Activated CD4-positive, alpha-beta T cell treated with anti-CD3 and anti-CD28 coated beads, Interleukin-2, Interleukin-6, amounts not matched to agents 100 ng/mL and 50 ng/mL, durations not matched to agents 16 hours and 8 hours (primary cell): ENCODE measurements around the gene MORC1.
"Not testable (repeated sequence)": the region's sequence is repeated elsewhere in the genome, so short reads cannot be mapped to it uniquely, and the experiment has no call there.

Experiments used
- DNase-seq: peaks from one replicate; pipeline ENCODE4 v3.0.0-alpha.2; 2020

The MORC1 gene

DNA sequence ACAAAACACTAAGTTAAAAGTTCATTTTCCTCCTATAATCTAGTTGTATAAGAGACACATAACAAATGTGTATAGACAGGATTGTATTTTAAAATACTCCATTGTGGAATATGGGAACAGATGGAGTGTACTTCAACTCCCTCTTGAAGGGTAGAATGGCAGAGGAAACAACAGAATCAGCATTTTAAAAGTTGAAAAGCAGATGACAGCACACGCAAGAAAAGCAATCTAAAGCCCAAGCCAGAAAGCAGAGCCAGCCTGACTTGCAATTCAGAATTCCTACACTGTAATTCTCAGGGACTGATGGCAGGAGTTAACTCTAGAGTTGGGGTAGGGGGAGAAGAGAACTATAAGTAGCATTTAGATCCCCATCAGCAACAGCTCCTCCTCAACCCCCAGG, 22.8 kb downstream of the MORC1 start:
- no peak for DNase-seq

DNA sequence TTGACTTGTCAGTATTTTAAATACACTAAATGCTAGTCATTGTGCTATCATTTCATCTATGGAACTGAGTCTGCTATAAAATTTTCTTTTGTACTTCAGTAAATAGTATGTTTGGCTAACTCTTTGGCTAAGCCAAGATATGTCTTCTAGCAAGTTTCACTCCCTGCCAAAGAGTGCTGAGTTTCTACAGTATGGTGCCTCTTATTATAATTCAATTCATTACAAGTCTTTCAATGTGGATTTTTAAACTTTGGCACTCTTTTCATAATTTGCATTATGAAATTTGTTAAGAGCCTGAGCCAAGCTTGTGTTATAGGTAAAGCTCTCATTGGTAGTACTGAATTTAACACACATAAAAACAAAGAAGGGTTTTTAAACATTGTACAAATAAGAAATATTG, 24.4 kb downstream of the MORC1 start:
- no peak for DNase-seq

DNA sequence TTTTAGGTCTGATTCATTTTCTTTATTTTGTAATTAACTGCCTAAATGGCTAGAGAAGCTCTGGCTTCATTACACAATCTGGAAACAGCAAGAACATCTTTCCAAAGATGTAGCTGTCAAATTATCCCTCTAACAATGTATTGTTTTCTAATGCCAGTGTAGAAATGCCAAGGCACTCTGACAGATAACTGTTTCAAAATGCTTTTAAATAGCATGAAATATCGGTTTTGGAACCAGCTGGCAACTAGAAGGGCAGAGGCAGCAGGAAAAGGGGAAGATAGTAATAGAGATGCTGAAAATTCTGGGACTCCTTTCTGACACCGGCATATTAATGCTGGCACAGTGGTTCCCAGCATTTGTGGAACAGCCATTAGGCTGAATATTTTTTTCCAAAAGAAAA, 26.1 kb downstream of the MORC1 start:
- no peak for DNase-seq

DNA sequence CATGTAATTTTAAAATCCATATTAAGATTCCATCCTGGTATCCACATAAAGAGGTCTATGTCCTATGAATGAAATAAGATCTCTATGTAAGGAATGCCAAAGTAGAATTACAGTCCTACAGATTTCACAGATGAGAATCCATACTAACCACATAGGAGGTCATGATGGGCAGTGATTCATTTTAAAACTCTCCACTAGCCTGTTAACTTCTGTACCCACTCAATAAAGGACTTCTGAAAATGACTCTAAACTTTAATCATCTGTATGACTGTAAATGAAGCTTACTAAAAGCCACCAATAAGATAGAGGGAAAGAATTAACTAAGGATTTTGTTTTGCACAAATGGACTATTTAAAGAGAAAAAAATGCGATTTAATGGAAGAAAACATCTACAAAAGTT, 28.7 kb downstream of the MORC1 start:
- peak; percentile 3 for DNase-seq

DNA sequence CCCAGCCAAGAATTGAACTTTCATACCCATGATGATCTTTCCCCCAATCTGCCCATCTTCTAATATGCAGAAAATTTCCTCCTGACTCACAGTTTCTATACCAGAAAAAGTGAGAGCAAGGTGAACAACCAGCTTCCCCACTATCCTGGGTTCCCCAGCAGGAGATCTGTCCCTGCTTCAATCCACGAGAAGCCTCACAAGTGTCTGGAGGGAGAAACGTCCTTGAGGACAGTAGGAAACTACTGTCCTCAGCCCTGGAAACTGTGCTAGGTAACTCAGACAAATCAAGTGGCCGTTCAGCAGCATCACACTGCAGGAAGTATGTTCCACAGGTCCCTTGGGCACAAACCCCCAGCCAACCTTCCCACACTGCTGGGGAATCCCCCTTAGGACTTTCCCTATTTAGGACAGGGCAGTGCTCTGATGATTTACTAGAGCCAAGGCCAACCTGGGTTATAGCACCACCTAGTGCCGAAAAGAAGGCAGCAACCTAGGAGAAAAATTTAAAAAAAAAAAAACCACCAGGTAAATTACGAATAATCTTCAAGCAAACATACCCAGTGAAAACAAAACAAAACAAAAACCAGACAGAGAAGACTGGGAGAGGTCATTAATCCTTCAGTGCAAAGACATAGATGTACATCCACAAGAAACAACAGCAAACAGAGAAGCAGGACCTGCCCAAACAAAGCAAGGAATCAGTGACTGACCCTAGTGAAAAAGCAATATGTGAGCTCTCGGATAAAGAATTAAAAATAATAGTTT, 36.0 kb downstream of the MORC1 start:
- peak; percentile 48 for DNase-seq

DNA sequence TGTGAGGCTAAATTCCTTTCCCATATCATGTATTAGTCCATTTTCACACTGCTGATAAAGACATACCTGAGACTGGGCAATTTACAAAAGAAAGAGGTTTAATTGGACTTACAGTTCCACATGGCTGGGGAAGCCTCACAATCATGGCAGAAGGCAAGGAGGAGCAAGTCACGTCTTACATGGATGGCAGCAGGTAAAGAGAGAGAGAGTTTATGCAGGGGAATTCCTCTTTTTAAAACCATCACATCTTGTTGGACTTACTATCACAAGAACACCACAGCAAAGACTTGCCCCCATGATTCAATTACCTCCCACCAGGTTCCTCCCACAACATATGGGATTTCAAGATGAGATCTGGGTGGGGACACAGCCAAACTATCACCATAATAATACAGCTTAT, 37.8 kb downstream of the MORC1 start:
- DNase-seq, result not testable (repeated sequence)

DNA sequence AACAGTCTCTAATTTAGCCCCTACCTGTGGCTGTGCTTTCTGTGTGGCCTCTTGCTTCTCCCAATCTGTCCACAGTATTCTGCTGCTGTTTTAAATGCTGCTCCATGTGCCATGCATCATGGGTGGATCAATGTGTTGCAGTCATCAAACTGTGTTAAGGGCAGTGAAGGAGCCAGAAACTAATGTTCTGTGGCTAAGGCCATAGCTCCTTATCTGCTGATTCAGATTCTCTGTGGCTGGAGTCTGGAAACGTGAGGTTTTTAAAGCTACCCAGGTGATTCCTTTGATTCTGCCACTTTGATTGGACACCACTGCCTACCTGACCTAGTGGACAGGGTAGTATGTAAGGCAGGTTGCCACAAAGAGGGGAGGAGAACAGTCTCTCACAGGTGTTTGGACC, 44.8 kb downstream of the MORC1 start:
- DNase-seq, result no peak

DNA sequence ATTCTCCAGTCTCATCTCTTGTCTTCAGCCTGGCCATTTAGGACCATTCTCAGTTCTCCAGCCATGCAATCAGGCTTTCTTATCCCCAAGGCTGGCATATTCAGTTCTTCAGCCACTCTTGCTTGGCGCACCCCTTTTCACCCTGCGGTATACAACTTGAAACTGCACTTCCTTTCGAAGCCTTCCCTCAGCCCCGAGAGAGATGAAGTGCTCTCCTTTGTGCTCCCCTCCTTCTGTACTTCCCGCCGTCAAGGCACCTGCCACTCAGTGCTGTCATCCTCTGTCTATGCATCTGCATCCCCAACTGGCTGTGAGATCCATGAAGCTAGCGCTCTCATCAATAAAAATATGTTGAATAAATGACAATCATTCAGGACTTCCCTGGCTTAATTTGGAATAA, 45.7 kb downstream of the MORC1 start:
- peak; percentile 9 for DNase-seq

DNA sequence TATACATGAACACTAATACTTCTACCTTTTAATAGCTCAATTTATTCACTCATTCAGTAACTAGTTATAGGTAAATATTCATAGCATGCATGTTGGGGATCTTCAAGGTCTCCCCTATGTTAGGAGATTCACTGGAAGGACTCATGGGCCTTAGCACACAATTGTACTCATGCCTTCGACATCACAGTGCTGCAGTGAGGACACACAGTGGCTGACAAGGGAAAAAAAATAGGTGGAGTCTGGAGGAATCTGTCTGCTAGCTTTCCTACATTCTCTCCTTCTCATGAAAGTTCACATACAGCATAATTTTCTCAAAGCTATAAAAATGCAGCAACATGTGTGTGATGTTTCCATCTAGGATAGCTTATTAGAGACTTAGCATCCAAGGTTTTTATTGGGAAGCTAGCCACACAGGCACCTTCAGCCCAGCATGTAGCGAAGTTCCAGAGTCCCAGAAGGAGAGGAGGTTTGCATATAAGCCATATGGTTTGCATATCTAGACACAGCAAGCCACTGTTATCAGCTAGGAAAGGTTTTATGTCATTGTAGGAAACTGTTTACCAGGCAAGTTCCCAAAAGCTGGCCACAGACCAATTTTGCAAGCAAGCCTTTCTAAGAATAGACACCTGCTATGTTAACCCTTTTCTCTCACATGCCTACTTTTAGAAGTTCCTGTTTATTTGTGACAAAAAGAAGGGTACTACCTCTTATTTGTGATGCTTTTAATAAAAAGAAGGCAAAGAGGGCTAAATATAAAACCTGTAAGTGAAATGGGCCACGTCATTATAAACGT, 46.4 kb downstream of the MORC1 start:
- no peak for DNase-seq

DNA sequence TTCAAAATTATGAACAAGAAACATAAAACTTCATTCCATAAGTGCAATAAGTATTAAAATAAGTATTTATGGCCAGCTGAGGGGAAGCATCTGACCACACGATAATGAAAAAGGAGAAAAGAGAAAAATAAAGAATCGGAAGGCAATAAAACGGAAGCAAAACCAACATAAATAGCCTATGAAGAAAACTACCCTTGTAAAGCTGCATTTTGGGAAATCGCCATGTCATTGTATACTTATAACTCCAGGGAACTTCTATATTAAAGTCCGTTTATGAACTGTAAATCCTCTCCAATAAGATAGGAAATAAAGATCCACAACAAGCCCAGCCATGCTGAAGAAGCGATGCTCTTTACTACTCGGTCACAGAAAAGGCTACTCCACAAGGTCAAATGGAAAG, 47.7 kb downstream of the MORC1 start:
- no peak for DNase-seq

DNA sequence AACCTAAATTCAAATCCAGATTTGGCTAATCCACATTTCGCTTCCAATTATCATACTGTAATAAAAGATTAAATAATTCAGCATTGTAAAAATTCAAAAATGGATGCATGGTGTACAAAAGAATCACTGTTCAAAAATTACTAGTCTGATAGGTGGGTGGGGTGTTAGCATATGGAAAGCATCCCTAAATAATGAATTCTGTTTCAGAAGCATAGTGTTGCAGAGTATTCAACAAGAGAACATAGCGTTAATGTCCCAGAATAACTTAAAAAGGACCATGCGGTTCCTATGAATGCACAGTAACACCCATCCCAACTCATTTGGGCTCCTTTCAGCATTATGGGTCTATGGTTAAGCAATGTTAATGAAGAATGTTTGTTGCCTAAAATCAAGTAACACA, 51.1 kb downstream of the MORC1 start:
- no peak for DNase-seq

DNA sequence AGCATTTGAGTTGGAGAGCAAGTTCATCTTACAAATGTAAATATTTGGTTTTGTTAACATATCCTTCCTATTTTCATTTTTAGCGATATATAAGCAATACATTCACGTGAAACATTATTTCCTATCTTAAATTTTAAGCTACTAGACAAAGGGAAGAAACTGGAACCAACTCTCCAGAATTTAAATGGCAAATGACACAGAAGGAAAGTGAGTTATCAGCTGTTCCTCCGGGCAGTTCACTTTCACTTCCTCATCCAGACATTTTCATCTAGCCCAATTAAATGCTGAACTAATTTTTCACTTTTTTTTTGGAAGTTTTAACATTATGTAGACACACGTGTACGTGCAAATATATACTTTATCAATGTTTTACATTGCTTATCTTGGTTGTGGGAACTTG, 58.7 kb downstream of the MORC1 start:
- DNase-seq, result no peak

DNA sequence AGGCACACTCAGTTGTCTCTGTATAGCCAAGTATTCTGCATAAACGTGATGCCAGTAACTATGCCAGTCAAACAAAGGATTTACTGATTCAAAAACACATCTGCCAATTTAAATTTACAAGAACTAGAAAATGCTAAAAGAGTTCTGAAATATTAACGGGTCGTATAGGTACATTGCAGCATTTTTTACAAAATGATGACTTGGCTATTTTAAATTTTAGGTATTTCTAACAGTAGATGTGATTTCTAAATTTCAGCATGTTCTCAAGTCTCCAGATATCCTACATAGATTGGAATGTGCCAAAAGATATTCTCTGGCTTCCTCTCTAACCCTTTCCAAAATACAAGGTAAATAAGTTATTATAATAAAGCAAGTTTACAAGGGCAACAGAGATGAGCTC, 60.3 kb downstream of the MORC1 start:
- no peak for DNase-seq

DNA sequence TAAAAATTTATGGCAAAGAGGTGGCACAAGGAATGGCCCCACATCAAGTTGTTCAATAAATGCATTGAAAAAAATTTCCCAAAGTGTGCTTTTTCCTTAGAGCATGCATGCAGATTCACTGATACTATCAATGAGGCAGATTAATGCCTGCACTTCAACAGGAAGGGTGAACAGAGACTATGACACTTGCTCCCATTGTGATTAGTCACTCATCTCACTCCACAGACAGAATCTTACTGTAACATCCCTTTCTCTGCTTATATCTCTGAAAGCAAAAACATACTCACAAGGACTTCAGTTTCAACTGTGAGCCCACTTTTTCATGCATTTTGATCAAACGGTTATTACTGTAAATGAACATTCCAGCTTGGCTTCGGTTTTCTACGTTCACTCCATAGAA, 60.9 kb downstream of the MORC1 start:
- no peak for DNase-seq

DNA sequence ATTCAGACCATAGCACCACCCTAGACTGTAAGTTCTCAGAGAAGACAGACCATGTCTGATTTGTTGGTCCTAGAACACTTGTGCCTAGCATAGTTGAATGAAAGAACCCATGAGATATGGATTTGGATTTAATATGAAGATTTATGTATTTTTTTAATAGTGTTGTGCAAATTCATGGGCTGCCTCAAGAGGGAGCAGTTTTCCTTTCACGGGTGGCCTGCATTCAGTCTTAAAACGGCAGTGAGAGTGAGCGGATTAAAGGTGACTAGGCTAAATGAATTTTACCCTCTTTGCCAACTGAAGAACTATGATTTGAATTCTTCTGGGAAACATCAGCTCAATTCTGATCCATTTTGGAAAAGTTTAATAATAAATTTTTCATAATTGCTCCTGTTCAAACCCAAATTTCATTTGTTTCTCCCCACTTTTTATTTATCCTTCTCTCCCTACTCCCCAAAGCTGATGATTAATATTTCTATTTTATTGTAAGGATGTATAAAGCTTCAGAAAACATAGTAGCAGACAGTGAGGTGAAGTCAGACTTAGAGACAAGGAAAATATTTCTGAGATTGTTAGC, 67.3 kb downstream of the MORC1 start:
- peak; percentile 46 for DNase-seq

DNA sequence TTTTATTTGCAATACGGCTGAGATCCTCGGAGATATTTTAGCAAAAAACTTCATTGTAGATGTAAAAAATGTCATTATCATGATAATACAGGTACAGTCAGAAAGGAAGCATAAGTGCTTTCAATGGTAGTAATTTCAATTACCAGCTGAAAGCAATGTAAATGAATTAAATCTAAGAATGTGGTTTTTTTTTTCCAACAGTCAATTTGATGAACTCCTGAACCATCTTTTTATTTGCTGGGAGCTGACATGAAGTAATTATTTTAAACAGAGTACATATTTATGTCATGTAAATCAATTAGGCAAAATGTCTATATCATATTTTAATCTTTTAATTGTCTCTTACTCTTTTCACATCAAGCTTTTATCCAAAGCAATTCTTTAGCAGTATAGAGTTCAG, 70.6 kb downstream of the MORC1 start:
- no peak for DNase-seq

DNA sequence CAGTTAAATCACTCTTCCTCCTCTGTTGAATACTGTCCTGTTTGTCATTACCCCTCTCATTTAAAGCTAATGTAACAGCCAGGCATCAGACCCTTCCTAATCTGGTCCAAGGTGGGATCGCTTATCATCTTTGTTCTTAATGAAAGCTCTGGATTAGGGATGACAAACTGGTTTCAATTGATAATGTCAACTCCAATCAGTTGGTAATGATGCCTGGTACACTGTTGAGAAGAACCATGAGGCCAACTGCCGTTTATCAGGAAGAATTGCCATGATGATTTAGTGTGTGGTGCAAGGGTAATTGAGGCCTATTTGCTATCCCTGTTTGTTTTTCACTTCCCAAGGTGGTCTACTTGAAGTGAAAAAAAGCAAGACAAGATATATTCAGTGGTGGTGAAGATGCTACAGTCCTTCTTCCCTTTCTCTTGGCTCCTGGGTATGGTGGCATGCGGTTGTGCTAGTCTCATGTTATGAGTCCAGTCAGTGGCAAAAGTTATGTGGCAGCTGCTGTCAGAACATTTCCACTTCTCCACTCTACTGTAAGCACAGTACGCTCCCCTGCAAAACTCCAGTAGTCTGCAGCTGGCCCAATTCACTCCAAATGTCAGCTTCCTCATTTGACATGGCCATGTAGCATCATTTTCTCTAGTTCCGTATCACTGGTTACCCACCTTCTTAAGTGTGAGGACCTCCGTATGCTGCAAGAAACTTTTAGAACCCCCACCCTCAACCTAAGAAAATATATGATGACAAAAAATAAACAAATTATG, 72.5 kb downstream of the MORC1 start:
- DNase-seq, result no peak

DNA sequence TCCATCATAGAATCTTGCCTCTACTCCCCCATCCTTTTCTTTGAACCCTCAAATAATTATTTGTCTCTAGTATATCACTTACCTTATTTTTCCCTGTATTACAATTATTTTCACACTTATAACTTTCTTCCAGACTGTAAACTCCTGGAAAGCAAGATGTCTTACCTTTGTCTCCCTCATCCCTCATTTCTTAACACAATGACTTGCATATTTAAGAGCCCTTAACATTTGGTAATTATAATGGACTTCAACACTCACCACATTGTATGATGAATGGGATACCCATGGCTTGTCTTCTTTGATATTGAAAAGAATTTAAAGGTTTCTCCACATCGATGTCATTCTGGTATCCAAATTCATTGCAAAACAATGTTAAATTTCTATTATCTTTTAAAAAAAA, 82.9 kb downstream of the MORC1 start:
- no peak for DNase-seq

DNA sequence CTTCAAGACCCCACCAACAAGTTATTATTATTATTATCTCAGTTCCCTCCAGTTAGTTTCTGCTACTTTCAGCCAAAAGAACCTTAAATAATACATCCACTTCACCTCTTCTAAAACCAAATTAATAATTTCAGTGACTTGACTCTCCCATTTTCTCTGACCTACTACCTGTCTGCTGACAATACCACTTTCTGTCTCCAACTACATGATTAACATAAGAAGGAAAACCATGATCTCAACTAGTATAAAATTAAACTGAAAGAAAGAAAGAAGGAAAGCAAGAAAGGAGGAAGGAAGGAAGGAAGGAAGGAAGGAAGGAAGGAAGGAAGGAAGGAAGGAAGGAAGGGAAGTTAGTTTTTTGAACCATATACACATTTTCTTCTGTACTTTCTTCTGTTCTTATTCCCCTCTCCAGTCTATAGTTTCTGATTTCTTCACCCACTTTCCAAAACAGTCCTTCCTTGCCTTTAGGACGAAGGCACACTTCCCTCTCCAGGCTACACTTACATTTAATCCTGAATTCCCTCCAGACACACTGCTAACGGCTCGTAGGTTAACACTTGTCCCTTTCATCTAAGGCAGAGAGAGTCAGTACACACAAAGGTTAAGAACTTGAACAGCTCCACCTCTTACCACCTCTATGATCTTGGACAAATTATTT, 84.8 kb downstream of the MORC1 start:
- no peak for DNase-seq

DNA sequence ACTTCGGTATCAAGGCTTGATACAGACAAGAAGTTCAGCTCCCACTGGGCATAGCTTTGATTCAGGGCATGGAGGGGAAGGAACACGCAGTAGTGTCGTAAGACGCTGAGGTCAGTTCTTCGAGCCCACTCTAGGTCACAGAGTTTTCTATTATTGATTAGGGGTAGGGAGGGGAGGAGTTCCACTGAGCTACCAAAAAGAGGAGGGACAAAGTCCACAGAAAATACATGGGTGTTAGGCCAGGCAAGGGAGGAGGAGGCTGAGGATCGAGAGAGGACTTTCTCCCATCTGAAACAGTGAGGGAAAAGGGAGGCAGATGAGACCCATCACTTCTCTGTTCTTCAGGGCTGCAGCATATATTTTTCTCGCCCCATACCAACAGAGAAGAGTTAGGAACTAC, 89.2 kb downstream of the MORC1 start:
- DNase-seq, result no peak

DNA sequence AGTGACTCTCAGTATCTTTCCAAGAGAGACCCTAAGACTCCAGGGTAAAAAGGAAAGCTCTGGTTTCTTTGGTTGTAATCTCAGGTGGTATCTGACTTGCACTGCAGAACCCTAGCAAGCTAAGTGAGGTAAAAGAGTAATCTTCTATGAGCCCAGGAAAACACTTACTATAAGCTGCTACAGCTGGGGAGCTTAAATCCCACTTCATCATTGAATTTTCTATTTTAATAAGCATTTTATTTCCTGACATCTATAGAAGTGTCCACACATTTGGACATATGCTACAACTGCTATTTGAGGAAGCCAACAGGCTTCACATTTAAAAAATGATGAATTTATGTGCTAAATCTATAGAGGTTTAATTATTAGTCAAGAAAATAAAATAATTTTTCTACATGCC, 91.1 kb downstream of the MORC1 start:
- DNase-seq, result no peak

DNA sequence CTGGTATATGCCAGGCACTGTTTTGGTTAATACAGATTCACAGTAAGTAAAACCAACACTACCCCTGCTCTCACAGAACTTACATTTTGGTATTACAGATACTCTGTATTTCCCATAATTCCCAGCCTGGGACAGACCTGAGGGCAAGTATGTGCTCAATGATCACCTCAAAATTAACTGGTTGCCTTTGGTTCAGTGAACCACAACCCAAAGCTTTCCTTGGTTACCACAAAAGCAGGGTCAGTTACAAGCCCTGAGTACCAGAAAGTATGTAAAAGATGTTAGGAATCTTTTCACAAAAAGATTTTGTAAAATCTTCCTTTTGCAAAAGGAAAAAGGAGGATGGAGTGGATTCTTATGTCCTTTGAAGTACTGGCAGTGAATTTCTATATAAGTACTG, 92.0 kb downstream of the MORC1 start:
- no peak for DNase-seq
